SK-N-SH treated with all-trans-retinoic acid at 6 μM for 48 hours (cell line): ENCODE data around the gene RNF113B.

Experiments
- CREB5 ChIP-seq: fragments of 250-450 bp; sonication (Bioruptor Pico); IDR thresholded peaks from 2 replicates; pipeline ENCODE4 v1.5.1; 2020; ENCODE audit warnings: low read depth, mild to moderate bottlenecking, moderate library complexity
- CSDC2 ChIP-seq: fragments of 250-450 bp; sonication (Bioruptor Pico); IDR thresholded peaks from 2 replicates; pipeline ENCODE4 v1.5.0; 2020; ENCODE audit warnings: mild to moderate bottlenecking, moderate library complexity
- PATZ1 ChIP-seq: fragments of 250-450 bp; sonication (Bioruptor Pico); IDR thresholded peaks from 2 replicates; pipeline ENCODE4 v1.8.0; 2020; ENCODE audit warnings: mild to moderate bottlenecking, moderate library complexity, borderline replicate concordance
- POU6F1 ChIP-seq: fragments of 250-450 bp; sonication (Bioruptor Pico); IDR thresholded peaks from 2 replicates; pipeline ENCODE4 v1.8.0; 2021; ENCODE audit warnings: low read depth, mild to moderate bottlenecking, moderate library complexity, borderline replicate concordance
- TCF4 ChIP-seq: fragments of 250-450 bp; sonication (Bioruptor Pico); IDR thresholded peaks from 2 replicates; pipeline ENCODE4 v1.8.0; 2021; ENCODE audit warnings: mild to moderate bottlenecking, moderate library complexity, borderline replicate concordance
- ZFP3 ChIP-seq: fragments of 250-450 bp; sonication (Bioruptor Pico); IDR thresholded peaks from 2 replicates; pipeline ENCODE4 v1.5.0; 2020; ENCODE audit warnings: mild to moderate bottlenecking, moderate library complexity
- ZFP30 ChIP-seq: fragments of 450-650 bp; formaldehyde crosslinking; IDR thresholded peaks from 2 replicates; pipeline ENCODE4 v1.5.0; 2022; ENCODE audit warnings: mild to moderate bottlenecking, moderate library complexity

- no peak for TF ChIP-seq ZFP30
- no peak for TF ChIP-seq PATZ1 (CRISPR knock-in tag)
- TF ChIP-seq CSDC2, result no peak
- TF ChIP-seq TCF4 (CRISPR knock-in tag), result no peak
- no peak for TF ChIP-seq CREB5 (CRISPR knock-in tag)
- TF ChIP-seq POU6F1, result no peak
- no peak for TF ChIP-seq ZFP3 (CRISPR knock-in tag)
Observed at GRCh38 chr13:98214707-98215106, 37.6 kb upstream of the RNF113B start.
